HG02588 (cell line): Measurements from ENCODE around the gene CDR2L.

Experiments used
- ATAC-seq: cut with Tn5 transposase; IDR thresholded peaks from one replicate; pipeline ENCODE4 v1.9.1; 2021; ENCODE audit warnings: mild to moderate bottlenecking, moderate library complexity; ENCODE audit not compliant: unreplicated experiment

Gene CDR2L

DNA sequence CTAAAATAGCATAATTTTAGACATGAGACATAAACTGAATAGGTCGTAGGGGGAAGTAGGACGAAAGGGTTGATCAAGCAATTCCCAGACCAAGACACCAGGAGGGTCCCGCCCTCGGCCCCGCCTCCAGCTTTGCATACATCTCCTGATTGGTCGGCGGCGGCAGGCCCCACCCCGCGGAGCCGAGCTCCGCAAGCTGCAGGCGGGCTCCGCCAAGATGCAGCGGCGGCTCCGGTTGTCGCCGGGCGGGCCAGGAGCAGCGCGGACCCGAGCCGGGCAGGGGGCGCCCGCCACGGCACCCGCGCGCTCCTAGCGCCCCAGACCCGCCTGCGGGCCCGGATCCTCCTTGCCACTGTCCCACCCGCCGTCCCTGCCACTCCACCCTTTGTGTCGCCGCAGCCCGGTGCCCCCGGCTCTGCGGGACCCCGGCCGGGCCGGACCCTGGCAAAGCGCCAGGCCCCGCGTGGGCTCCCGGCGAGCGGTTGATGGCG, at the start of gene CDR2L:
CDR2L (plus strand) TSS at position 215 of the 491 bp plus-strand sequence. CDS start 412 bp downstream, outside the sequence.
- ATAC-seq: peak; percentile 93

DNA sequence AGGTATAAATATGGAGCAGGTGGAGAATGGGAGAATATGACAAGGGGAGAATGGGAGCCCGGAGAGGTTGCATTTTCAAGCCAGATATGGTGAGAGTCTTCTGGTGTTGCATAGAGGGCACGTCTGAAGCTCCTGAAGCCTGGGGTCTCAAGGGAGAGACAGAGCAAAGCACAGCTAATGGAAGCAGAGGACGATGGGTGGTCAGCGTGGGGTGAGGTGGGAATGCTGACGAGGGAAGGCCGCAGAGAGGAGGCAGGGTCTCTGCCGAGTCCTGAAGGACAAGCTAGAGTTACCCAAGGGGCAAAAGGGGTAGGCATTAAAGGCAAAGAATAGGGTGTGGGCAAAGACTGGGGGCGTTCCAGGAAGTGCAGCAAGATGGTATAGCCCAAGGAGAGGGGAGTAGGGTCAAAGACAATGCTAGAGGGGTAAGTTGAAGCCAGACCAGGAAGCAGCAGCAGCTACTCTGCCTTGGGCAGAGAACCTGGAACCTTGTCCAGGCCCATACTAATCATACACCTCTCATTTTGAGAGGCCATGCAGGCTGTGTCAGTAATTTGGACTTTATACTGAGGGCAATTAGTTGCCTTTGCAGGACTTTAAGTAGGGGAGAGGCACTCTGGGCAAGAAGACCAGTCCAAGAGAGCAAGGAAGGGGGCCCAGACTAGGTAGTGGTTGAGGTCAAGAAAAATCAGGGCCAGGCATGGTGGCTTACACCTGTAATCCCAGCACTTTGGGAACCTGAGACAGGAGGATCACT, 49.1 kb upstream of the CDR2L start:
- no peak for ATAC-seq

DNA sequence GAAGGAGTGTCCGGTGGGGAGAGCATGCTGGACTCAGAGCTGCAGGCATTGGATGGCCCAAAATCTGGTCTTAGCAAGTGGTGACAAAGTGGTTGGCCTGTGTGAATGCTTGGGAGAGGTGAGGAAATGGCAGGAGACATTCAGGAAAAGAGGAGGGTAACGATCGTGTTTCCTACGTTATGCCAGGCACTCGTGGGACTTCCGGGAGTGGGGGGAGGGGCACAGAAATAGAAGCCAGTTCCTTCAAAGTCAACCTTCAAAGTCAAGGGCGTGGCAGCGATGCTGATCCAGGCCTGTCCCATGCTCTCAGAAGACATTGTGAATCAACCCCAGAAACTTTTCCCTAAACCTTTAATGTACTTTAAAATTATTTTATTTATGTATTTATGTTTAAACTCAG, 47.9 kb upstream of the CDR2L start:
- no peak for ATAC-seq

DNA sequence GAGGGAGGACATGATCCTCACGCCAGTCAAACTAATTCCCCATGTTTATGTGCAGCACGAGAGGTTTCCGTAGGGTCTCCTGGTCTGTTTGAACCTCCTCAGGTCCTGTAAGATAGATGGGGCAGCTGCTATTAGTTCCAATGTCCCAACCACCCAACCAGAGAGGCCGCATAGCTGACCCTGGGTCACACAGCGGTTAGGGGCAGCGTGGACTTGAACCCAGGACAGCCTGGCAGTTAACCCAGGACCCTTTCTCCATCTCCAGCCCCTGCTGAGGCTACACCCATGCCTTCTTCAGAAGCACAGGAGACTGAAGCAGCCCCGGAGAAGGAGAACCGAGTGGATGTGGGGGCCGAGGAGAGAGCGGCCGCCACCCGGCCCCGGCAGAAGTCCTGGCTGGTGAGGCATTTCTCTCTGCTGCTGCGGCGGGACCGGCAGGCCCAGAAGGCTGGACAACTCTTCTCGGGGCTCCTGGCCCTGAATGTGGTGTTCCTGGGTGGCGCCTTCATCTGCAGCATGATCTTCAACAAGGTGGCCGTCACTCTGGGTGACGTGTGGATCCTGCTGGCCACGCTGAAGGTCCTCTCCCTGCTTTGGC, 46.2 kb upstream of the CDR2L start:
- no peak for ATAC-seq

DNA sequence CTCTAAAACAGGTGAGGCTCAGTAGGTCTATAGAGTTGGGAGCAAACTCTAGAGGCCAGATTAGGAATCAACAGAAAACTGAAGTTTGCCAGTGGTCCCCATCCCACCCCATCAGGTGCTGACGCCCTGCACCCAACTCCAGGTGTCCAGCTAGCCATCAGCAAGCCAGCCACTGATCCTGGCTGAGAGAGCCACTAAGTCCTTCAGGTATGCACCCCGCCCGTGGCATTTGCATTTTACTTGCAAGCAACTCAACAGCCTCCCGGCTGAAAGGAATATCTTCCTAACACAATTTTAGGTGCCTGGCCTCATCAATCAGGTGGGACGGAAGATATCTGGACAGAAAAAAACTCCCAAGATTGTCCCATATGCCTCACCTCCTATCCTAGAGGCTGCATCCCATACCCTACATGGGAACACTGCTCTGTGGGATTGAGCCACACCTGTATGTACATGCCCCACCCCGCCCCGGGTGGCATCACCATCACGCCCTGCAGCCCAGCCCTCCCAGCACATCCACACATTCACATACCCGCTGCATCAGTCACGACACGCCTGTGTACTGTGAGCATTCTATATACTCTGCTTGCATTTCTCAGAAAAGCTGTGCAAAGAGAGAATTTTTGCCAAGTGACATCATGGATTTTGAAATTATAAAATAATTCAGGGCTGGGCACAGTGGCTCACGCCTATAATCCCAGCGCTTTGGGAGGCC, 43.5 kb upstream of the CDR2L start:
- no peak for ATAC-seq

DNA sequence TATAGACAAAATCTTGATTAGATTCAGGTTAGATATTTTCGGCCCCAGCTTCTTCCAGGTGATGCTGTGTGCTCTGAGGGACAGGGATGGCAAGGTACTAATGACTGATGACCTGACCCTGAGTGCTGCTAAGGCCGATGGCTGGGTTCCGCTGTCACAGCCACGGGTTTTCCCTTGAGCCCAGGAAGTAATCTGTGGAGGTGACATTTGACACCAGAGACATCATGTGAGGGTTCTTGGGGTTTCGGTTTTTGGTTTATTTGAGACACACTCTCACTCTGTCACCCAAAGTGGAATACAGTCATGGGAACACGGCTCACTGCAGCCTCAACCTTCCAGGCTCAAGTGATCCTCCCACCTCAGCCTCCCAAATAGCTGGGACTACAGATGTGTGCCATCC, 41.9 kb upstream of the CDR2L start:
- ATAC-seq: no peak

DNA sequence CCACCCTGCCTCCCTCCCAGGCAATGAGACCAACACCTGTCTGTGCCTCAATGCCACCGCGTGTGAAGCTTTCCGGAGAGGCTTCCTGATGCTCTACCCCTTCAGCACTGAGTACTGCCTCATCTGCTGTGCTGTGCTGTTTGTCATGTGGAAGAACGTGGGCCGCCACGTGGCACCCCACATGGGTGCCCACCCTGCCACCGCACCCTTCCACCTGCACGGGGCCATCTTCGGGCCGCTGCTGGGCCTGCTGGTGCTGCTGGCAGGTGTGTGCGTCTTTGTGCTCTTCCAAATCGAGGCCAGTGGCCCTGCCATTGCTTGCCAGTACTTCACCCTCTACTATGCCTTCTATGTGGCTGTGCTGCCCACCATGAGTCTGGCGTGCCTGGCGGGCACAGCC, 40.8 kb upstream of the CDR2L start:
- no peak for ATAC-seq

DNA sequence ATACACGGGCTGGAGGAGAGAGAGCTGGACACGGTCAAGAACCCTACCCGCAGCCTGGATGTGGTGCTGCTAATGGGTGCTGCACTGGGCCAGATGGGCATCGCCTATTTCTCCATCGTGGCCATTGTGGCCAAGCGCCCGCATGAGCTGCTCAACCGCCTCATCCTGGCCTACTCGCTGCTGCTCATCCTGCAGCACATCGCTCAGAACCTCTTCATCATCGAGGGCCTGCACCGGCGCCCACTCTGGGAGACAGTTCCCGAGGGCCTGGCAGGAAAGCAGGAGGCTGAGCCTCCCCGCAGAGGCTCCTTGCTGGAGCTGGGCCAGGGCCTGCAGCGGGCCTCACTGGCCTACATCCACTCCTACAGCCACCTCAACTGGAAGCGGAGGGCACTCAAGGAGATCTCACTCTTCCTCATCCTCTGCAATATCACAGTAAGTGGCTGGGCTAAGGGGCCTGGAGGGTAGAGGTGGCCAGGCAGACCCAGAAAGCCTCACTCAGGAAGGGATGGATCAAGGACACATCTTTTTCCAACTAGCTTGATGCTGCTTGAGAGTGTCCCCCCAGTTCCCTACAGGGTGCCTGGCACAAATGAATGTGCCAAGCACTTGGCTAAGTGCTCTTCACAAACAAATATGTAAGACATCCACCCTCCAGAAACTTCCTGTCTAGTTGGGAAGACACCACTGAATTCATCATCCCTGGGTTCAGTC, 40.2 kb upstream of the CDR2L start:
- no peak for ATAC-seq

DNA sequence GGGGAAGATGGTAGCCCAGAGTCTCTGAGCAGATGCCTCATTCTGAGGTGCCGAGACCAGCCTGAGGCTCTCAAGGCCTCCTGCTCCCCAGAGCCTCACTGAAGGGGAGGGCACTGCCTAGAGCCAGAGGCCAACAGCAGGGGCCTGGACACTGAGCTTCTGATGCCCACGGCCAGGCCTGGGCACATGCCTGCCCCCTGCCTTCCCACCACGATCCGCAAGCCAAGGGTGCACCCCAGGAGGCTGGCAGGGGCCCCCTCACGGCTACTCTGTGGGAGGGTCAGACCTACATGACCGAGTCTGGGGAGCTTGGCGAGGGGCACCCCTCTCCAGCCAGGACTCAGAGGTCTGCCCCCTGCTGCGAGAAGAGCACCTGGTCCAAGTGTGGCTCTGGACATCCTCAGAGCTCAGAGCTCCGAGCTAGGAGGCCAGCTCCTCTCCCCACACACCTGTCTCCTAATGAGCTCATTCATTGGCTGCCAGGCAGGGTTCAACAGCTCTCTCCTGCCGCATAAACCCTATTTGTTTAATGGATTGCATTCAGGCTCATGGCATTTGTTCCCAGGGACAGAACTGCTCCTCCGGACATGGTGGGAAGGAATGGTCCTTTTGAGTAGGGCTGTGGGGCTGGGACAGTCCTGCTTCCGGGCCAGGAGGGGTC, 37.8 kb upstream of the CDR2L start:
- ATAC-seq: no peak

DNA sequence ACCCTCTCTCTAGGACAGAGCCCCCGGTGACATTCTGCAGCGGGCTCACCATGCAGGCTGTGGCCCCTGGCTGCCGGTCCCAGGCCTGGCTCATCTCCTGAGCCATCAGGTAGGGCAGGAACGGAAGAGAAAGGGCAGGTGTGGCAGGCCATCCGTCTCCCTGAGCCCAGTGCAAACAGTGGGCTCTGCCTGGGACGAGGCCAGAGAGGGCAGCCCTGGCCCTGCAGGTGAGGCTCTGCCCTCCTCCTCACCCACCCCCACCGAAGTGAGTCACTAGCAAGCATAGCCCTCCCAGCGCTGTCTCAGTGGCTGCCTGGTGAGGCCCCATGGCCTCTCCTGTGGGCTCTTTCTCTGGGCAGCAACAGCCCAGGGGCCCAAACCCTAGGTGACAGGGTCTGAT, 37.2 kb upstream of the CDR2L start:
- ATAC-seq: no peak

DNA sequence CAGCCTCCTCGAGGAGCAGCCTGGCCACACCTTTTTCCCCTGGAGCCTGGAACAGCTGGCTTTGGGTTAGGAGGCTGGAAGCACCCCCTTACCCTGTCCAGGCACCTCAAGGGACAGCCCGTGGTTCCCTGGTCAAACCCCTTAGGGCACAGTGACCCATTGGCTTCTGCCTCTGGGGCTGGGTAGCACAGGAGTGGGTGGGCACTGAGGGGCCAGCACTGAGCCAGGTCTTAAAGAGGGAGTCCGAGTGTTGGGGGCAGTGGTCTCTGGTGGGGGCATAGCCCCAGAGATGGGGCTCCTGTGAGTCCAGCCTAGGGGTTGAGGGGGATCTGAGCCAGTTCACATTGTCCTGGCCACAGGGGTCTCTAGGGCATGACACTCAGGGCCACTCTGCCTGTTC, 36.4 kb upstream of the CDR2L start:
- no peak for ATAC-seq

DNA sequence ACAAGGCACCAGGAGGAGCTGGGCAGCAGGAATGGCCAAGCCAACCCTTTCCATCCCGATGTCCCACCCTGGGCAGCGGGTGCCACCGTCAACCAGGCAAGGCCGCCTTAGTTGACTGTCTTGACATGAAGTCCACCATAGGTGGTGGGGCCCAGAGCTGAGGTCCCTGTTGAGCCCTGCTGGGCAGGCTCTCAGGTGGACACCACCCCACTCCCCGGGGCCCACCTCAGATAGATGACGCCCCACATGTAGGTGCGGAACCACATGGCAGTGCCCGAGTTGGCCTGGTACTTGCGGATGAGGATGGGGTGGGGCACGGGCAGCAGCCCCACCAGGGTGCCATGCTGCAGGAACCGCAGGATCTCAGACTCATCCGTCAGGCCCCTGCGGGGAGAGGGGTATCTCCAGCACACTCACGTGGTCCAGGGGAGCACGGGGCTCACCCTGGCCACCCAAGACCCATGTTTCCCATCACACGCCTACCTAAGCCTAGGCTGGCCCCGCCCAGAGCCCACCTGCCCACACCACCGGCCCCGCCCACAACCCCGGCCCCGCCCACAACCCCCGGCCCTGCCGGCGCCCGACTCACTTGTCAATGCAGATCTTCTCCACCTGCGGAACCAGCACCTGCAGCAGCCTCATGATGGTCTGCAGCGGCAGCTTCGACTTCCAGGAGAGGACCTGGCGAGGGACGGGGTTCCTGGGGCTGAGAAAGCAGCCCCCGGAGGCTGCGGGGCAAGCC, 35.6 kb upstream of the CDR2L start:
- ATAC-seq: no peak

DNA sequence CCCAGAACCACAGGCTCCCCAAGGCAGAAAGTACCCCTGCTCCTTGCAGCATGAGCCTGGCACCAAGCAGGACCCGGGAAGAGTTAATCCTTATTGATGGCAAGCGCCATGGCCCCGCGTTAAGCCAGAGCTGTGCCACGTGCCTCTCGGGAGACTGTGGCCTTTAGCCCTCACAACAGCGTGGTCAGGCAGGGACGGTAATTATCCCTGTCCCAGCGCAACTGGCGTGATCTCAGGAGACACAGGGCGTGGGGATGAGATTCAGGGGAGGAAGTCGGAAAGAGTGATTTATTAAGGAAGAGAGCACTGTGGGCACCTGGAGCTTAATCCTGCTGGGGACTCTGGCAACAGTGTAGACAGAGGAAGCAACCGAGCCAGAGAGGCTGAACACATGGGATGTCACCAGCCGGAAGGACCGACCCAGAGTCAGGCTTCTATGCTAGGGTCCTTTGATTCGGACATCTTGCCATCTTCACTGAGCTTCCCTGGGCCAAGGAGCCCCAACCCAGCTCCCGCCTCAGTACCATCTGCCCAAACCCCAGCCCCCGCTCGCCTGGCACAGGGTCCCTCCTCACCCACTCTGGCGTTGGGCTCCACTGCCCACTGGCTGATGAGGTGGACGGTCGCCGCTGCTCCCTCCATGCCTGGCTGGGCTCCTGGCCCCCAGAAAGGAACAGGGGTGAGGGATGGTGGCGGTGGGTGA, 34.9 kb upstream of the CDR2L start:
- no peak for ATAC-seq

DNA sequence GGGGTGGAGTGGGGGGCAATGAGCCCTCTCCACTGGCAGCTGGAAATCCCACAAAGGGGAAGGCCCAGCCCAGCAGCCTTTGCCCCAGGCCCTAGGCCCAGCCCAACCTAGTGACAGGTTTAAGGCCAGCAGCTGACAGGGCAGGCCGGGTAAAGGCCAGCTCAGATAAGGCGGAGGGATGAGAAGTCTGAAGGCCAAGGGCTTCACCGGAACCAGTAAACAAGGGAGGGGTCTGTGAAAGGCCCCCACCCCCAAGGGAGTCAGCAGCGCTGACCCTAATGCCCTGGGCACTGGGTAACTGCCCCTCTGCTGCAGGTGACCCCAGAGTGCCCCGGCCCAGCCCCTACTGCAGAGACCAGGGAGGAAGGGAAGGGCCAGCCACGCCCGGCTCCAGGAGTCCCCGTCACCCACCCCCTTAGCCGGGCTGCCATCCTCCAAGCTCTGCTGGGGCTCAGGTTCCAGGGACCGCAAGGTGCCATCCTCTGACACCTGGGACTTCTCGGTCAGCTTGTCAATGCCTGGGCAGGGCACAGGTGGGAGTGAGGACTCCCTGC, 34.2 kb upstream of the CDR2L start:
- ATAC-seq: no peak

DNA sequence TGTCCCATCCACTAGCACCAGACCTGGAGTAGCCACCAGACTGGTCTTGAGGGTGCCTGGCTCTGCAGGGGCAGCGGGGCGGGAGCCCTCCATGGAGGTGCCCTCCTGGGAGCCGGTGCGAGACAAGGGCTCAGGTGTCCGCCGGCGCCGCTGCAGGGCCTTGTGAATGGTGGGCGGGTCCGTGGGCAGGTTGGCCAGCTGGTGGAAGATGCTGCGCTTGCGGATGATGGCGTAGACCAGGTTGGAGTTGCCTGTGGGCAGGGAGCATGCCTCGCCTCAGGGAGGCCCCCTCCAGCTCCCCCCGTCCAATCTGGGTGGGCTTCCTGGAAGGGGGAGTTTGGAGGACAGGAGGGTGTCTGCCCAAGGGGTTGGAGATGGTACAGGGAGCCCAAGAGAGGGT, 33.3 kb upstream of the CDR2L start:
- no peak for ATAC-seq

DNA sequence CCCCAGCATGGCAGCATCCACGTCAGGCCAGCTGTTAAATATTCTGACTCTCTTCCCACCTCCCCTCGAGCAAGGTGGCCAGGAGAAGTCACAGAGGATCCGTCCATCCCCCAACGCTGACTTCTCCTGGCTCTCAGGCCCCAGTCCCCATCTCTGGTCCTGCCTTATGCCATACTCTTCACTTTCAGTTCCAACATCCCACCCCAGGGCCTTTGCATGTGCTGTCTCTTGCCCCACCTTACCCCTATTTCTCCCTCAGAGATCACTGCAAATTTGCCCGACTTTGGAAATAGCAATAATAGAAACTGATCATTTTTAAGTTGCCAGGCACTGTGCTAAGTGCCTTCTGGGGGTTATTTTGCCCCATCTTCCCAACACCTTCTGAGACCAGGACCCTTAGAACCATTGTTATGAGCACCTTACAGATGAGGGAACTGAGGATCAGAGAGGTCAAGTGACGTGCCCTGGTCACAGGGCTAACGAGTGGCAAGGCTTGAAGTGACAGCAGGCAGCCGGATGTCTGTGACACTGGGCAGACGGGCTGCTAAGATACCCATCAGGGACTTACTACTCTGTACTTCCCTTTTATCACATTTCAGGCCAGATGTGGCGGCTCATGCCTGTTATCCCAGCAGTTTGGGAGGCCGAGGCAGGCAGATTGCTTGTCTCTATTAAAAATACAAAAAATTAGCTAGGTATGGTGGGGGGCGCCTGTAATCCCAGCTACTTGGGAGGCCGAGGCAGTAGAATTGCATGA, 32.6 kb upstream of the CDR2L start:
- ATAC-seq: no peak

DNA sequence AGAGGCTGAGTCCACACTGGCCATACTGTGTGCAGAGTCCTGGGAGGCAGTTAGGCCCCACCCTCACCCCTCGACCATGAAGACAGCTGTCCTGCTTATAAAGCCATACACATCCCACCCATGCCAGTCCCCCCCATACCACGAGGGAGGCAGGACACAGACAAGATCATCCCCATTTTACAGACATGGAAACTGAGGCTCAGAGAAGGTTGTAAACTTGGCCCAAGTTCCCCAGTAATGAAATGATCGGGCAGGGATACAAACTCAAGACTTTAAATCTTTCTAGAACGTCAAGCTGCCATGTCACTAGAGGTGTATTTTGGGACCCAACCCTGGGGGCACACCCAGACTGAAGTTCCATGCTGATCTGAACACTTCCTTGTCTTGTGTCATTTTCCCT, 31.3 kb upstream of the CDR2L start:
- no peak for ATAC-seq

DNA sequence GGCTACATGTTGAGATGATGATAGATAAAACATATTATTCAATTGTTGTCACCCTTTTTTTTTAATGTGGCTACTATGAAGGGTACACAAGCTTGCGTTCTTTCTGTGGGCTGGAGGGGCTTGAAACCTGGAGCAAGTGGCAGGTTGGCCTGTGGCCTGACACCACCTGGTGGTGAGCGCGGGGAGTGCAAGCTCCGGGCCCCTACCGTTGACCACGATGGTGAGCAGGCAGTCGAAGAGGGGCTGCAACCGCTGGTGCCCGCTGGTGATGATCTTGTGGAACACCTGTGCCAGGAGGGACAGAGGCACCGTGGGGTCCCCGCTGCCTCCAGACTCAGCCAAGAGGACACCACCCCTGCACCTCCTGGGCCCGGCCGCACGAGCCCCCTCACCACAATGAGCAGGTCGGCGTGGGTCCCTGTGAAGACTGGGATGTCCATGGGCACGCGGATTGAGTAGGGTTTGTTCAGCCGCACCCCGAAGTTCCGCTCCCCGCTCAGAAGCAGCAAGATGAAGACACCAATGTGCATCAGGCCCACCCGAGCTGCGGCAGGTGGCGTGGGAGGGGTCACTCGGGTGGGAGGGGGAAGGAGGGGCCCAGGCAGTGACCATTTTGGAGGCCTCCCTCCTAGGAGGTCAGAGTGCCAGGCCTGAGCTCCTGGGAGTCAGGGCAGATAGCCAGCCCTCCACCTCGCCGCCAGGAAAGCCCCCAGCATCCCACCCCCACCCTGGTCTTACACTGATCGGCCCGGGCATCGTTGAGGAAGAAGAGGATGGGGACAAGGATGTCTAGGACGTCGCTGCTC, 29.3 kb upstream of the CDR2L start:
- no peak for ATAC-seq
